Fibroblast of skin of right biceps (primary cell): ENCODE results near the gene CDH1.
A peak's percentile ranks its signal among the peaks of the same experiment; 100 is the strongest.
"Not testable (repeated sequence)": the region's sequence is repeated elsewhere in the genome, so short reads cannot be mapped to it uniquely, and the experiment has no call there.

Experiments used
- DNase-seq: peaks from one replicate; pipeline ENCODE4 v3.0.0-alpha.2; 2013

CDH1 gene

GRCh38 chr16:68737046-68737729 lies at the start of gene CDH1:
Gene CDH1, plus strand, starts transcription at chr16:68737292. Its CDS starts 124 bp downstream, at chr16:68737416.
- DNase-seq = no peak

DNA sequence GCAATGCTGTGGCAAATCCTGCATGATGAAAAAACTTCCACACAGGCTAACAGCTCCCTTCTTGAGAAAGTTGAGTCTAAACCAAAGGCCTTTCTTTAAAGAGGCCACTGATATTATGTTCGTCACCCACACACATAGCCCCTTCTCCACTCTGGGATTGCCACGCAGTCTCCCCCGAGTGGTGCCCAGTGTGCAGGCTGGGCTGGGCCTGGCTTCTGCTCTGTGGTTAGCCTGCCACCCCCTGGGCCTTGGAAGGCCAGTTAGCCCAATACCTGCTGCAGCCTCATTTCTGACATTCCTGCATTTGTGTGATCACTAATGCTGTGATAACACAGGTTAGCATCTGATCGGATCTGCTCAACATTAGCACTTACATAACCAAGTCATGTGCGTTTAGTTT lies 47.2 kb upstream of the CDH1 start:
- DNase-seq = no peak

GRCh38 chr16:68695575-68695974 lies 41.5 kb upstream of the CDH1 start:
- DNase-seq = no peak

GRCh38 chr16:68696514-68696913 lies 40.6 kb upstream of the CDH1 start:
- DNase-seq = no peak

DNA sequence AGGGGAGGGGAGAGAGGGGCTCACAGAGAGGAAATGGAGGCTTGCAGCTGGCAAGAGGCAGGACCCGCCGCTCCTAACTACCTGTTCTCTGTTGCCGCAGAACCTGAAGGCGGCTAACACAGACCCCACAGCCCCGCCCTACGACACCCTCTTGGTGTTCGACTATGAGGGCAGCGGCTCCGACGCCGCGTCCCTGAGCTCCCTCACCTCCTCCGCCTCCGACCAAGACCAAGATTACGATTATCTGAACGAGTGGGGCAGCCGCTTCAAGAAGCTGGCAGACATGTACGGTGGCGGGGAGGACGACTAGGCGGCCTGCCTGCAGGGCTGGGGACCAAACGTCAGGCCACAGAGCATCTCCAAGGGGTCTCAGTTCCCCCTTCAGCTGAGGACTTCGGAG lies 39.0 kb upstream of the CDH1 start:
- DNase-seq = no peak

DNA sequence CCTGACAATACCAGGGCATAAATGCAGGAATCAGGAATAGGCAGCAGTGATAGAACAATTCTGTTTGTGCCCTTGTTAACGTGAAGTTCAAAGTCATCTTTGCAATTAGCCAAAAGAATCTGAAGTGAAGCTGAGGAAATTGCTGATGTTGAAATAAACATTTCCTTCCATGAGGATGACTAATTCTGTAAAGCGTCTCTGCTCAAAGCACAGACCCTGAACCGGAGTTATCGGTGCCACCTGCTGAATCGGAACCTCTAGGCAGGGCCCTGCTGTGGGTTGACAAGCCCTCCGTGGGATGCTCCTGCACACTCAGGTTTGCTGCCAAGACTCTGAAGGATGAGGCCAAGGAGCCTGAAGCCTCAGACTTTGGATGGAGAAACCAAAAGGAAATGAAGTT lies 37.0 kb upstream of the CDH1 start:
- DNase-seq = peak; percentile 14

GRCh38 chr16:68700831-68701230 lies 36.3 kb upstream of the CDH1 start:
- DNase-seq = no peak

DNA sequence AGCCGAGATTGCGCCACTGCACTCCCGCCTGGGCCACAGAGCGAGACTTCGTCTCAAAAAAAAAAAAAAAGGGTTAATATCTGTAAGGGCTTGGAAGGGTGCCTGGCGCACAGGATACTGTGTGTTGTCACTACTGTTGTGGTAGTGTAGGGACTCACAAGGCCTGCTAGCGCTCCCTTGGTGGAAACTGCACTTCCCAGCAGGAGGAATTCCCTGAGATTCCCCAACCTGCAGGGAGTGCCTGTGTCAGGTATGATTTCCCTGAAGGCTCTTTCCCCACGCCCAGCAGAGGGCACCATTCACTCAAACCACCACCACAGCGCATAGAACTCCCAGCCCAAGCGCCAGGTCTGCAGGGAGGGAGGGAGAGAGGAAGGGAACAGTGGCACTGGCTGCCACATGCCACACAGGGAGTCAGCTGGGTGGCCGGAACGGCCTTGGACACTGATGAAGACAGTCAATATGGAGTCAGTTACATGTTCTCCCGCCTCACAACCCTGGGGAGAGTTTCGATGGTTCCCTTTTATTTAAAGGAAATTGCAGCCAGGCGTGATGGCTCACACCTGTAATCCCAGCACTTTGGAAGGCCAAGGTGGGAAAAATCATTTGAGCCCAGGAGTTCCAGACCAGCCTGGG lies 32.7 kb upstream of the CDH1 start:
- DNase-seq = peak; percentile 61

DNA sequence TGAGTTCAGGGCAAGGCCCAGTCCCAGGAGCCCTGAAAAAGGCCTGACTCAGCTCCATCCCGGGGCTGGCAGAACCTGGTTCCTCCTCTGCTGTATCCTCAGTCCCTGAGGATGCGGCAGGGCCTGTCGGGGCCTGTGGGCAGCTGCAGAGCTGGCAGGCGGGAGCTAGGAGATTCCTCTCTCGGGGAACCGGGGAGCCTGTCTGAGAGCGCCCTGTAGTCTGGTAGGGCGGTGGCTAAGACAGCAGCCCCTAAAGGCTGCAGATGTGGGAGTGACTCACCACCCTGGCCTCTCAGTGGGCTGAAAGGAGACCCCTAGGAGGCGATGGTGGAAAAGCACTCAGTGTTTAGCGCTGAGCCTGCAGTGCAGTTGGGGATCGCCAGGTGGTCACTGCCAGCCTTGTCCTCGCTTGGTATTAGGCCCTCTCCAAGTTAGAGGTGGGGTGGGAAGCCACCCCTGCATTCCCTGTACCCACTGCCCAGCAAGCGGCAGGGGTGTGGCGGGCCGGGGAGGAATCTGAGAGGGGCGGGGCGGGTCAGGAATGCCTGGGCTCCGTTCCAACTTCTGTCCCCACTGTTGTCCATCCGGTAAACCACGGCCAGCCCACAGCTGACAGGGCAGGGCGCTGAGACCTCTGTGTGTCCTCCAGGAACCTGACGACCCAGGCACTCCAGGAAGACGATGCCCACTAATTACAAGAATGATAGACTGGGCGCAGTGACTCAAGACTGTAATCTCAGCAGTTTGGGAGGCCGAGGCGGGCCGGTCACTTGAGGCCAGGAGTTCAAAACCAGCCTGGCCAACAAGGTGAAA lies 29.5 kb upstream of the CDH1 start:
- DNase-seq = peak; percentile 36

GRCh38 chr16:68710211-68710610 lies 26.9 kb upstream of the CDH1 start:
- DNase-seq = no peak

DNA sequence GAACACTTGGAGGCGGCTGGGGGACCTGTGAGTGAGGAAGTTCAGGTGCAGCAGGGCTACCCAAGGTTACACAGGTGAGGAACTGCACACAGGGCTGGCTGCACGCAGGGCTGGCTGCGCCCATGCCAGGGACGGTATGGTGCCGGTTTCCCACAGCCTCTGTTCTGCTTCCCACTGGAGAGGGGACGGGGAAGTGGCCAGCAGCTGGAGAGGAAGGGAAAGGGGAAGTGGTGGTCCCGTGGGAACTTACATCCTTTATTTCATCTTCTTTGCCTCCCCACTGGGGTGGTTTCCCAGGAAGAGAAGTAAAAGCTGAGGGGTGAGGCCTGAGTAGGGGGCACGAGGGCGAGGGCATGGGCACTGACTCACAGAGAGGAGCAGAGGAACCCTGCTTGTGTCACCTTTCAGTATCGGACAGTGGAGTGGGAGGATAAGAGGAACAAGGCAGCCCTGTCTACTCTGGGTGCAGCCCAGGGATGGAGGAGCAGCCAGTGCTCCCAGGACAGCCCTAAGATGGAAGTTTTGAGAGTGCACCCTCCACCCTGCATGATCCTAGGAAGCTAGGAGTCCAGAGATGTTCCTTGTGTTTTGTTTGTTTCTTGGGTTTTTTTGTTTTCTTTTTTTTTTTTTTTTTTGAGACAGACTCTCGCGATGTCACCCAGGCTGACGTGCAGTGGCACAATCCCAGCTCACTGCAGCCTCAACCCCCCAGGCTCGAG lies 25.5 kb upstream of the CDH1 start:
- DNase-seq = no peak

DNA sequence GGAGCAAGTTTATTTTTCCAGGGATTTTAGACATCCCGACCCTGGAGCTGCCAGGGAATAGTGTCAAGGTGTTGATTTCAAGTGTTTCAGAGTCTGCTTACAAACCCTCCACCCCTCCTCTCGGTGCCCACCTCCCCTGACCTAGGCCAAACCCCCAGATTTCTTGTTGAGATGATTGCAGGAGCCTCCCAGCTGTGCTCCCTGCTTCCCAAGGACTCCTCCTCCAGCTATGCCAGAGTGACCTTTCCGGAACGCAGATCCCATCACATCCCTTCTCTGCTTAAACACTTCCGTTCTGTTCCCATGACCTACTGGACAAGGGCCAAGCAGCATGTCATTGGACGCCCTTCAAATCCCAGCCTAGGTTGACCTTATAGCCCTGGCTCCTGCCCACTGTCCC lies 23.7 kb upstream of the CDH1 start:
- DNase-seq = no peak

DNA sequence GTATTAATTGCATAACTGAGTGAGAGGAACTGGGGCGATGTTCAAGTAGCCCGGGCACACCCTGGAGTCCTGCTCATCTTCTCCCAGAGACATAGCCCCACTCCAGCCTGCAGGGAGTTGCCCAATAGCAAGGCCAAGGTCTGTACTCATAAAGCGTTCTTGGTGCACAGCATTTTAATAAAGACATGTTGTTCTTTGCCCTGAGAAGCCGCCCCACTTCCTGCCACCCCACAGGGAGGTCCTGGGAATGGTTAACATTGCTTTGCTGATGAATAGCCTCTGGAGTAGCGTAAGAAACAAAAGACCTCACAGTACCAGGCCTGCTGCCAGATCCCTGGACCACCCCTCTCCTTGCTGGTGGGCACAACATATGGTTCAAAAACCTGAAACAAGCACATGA lies 21.6 kb upstream of the CDH1 start:
- no peak for DNase-seq

GRCh38 chr16:68716516-68716915 lies 20.6 kb upstream of the CDH1 start:
- DNase-seq = not testable (repeated sequence)

- DNase-seq = no peak
Measured at GRCh38 chr16:68717684-68718083, 19.4 kb upstream of the CDH1 start.

GRCh38 chr16:68718590-68718989 lies 18.5 kb upstream of the CDH1 start:
- DNase-seq = no peak

- DNase-seq = no peak
Measured at GRCh38 chr16:68719993-68720489, 17.1 kb upstream of the CDH1 start.

DNA sequence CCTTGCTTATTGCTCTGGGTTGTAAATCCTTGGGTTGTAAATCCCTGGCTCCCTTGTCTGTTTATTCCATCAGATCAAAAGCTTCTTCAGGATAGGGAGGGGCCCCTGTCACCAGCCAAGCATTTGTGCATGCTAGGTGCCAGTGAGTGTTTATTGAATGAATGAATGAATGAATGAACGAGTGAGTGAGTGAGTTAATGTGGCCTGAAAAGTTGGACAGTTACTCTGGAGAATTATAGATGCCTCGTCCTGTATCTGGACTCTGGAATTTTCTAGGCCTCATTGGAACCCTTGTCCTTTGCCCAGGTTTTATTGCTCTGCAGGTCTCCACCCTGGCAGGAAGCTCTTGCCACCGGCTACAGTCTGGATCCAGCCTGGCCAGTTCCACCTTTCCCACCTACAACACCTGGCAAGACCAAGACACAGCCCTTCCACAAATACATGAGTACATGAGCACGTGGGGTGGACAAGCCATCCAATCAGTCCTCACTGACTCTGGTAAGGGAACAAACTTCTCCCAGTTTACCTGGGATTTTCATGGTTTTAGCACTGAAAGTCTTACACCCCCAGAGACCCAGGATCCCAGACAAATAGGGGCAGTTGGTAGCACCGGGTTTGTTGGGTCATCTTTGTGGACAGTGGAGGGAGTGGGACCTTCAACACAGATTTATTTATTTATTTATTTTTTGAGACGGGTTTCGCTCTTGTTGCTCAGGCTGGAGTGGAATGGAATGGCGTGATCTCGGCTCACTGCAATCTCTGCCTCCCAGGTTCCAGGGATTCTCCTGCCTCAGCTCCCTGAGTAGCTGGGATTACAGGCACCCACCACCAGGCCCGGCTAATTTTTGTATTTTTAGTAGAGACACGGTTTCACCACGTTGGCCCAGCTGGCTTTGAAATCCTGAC lies 14.7 kb upstream of the CDH1 start:
- no peak for DNase-seq

GRCh38 chr16:68724797-68725196 lies 12.3 kb upstream of the CDH1 start:
- no peak for DNase-seq

- no peak for DNase-seq
Measured at GRCh38 chr16:68728523-68728922, 8.6 kb upstream of the CDH1 start.

GRCh38 chr16:68731637-68732036 lies 5.5 kb upstream of the CDH1 start:
- no peak for DNase-seq
